ENCODE results near the gene DCUN1D3.
A peak's percentile ranks its signal among the peaks of the same experiment; 100 is the strongest.

Gene DCUN1D3

GRCh38 chr16:20916289-20916688 lies 16.1 kb upstream of the DCUN1D3 start:
- FAIRE-seq = no peak
- DNase-seq (ENCODE audit: insufficient read length) = no peak
- no peak for TF ChIP-seq POLR2AphosphoS5 (IDR thresholded peaks at IDR 0.05; ENCODE audit: low read depth, low read length)
- TF ChIP-seq POLR2A (IDR thresholded peaks at IDR 0.05; ENCODE audit: low read depth, low read length) = no peak
- TF ChIP-seq TAF1 (IDR thresholded peaks at IDR 0.05; ENCODE audit: borderline replicate concordance, low read depth, low read length) = no peak

- TF ChIP-seq TAF1 (IDR thresholded peaks at IDR 0.05; ENCODE audit: borderline replicate concordance, low read depth, low read length) = no peak
- TF ChIP-seq POLR2A (IDR thresholded peaks at IDR 0.05; ENCODE audit: low read depth, low read length) = no peak
- TF ChIP-seq POLR2AphosphoS5 (IDR thresholded peaks at IDR 0.05; ENCODE audit: low read depth, low read length) = no peak
- FAIRE-seq (no peak), DNase-seq (ENCODE audit: insufficient read length) (no peak)
These were observed 11.2 kb upstream of the DCUN1D3 start for GRCh38 chr16:20911361-20911760.

DNA sequence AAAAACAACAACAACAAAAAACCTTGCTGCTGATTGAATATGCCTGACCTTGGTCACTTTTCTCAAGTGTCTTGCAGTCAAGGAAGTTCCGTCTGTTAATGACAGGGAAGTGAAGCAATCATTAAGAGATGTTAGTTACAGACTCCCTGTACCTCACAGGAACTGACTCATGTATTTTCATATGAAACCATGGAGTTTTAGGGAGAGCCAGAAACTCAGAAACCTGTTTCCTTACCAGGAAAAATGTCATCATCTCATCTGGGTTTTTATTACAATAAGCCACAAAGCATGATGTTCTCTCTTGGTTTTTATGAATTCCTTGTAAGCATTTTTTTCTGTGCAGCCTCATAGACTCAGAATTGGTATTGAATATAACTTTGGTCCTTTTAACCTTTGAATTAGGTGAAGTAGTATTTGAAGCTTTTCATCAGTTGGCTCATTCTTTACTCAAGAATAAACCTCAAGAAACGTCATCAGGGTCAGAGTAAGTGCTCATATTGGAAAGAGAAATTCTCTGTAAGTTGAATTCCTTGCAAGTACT lies 10.7 kb upstream of the DCUN1D3 start:
- no peak for DNase-seq (ENCODE audit: insufficient read length)
- TF ChIP-seq POLR2AphosphoS5 (IDR thresholded peaks at IDR 0.05; ENCODE audit: low read depth, low read length) (no peak), TAF1 (IDR thresholded peaks at IDR 0.05; ENCODE audit: borderline replicate concordance, low read depth, low read length) (no peak), POLR2A (IDR thresholded peaks at IDR 0.05; ENCODE audit: low read depth, low read length) (no peak)
- FAIRE-seq = no peak

- no peak for TF ChIP-seq TAF1 (IDR thresholded peaks at IDR 0.05; ENCODE audit: borderline replicate concordance, low read depth, low read length)
- TF ChIP-seq POLR2AphosphoS5 (IDR thresholded peaks at IDR 0.05; ENCODE audit: low read depth, low read length) = no peak
- TF ChIP-seq POLR2A (IDR thresholded peaks at IDR 0.05; ENCODE audit: low read depth, low read length) = no peak
- no peak for DNase-seq (ENCODE audit: insufficient read length)
- FAIRE-seq = no peak
These were observed 6.4 kb upstream of the DCUN1D3 start for GRCh38 chr16:20906341-20907255.

- TF ChIP-seq POLR2AphosphoS5 (IDR thresholded peaks at IDR 0.05; ENCODE audit: low read depth, low read length) (no peak), TAF1 (IDR thresholded peaks at IDR 0.05; ENCODE audit: borderline replicate concordance, low read depth, low read length) (no peak), POLR2A (IDR thresholded peaks at IDR 0.05; ENCODE audit: low read depth, low read length) (no peak)
- no peak for FAIRE-seq
- DNase-seq (ENCODE audit: insufficient read length) = no peak
These were observed 5.4 kb upstream of the DCUN1D3 start for GRCh38 chr16:20905576-20905975.

DNA sequence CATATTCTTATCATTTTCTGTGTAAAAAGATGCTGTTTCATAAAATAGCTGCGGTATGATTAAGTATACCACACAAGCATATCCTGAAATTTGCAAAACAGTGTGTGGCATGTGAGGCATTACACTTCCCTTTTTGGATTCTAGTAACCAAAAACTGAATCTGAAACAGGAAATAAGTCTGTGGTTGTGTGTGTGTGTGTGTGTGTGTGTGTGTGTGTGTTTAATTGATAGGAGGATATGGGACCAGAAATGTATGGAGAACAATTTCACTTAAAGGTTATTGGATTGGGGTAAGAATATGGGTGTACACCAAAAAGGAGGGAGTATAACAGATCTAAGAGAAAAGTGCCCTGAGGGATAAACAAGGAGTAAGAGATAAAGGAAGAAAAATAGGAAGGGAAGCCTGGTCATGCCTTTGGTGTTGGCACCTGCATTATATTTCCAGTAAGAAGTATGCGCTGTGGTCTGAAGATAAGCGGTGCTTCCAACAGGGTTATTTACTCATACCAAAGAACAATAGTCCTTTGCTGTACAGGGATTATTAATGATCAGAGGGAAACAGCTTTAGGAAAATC lies 4.4 kb upstream of the DCUN1D3 start:
- DNase-seq (ENCODE audit: insufficient read length) (no peak), FAIRE-seq (no peak)
- TF ChIP-seq POLR2AphosphoS5 (IDR thresholded peaks at IDR 0.05; ENCODE audit: low read depth, low read length) = no peak

GRCh38 chr16:20903899-20904506 lies 3.8 kb upstream of the DCUN1D3 start:
- FAIRE-seq (no peak), DNase-seq (ENCODE audit: insufficient read length) (no peak)
- TF ChIP-seq POLR2A (IDR thresholded peaks at IDR 0.05; ENCODE audit: low read depth, low read length) (no peak), POLR2AphosphoS5 (IDR thresholded peaks at IDR 0.05; ENCODE audit: low read depth, low read length) (no peak)

GRCh38 chr16:20903116-20903898 lies 3.1 kb upstream of the DCUN1D3 start:
- TF ChIP-seq TAF1 (IDR thresholded peaks at IDR 0.05; ENCODE audit: borderline replicate concordance, low read depth, low read length) = no peak
- TF ChIP-seq POLR2A (IDR thresholded peaks at IDR 0.05; ENCODE audit: low read depth, low read length) = no peak
- no peak for TF ChIP-seq POLR2AphosphoS5 (IDR thresholded peaks at IDR 0.05; ENCODE audit: low read depth, low read length)
- no peak for DNase-seq (ENCODE audit: insufficient read length)
- FAIRE-seq = no peak

DNA sequence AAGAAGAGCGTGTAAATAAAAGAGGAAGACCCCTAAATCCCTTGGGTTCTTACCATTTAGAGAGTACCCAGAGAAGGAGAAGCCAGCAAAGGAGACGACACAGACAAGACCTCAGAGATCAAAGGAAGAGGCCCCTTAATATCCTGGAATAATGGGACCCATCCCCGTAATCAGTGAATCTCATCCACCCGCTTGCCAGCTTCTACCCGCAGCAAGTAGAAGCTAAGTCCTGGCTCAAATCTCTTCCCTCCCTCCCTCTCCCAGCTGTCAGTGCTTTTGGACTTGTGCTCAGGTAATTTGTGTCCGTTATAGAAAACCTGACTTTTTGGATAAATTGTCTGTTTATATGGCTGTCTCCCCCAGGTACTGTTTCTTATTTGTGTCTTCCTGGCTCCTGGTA lies 2.3 kb upstream of the DCUN1D3 start:
- DNase-seq (ENCODE audit: insufficient read length) = no peak
- FAIRE-seq = no peak
- TF ChIP-seq TAF1 (IDR thresholded peaks at IDR 0.05; ENCODE audit: borderline replicate concordance, low read depth, low read length) (no peak), POLR2AphosphoS5 (IDR thresholded peaks at IDR 0.05; ENCODE audit: low read depth, low read length) (no peak), POLR2A (IDR thresholded peaks at IDR 0.05; ENCODE audit: low read depth, low read length) (no peak; the same call in 1 of the 2 replicates)

DNA sequence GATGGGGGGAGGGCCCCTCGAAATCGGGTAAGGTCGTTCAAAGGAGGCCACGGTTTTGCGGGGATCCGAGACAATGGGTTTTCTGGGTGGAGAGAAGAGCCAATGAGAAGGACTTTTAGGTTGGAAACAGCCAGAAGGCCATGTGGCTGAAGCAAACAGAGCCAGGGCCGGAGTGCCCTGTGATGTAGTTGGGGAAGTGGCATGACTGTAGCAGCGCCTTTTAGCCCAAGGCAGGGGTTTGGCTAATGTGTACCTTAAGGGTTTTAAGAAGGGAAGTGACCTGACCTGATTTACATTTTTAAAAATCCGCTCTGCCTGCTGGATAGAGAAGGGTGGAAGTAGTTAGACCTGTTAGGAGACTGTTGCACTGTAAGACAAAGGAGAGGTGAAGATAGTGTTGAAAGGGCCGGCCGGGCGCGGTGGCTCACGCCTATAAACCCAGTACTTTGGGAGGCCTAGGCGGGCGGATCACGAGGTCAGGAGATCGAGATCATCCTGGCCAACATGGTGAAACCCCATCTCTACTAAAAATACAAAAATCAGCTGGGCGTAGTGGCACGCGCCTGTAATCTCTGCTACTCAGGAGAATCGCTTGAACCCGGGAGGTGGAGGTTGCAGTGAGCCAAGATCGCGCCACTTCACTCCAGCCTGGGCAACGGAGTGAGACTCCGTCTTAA lies 1.4 kb upstream of the DCUN1D3 start:
- TF ChIP-seq POLR2A (IDR thresholded peaks at IDR 0.05; ENCODE audit: low read depth, low read length) = no peak; the same call in 1 of the 2 replicates
- no peak for TF ChIP-seq TAF1 (IDR thresholded peaks at IDR 0.05; ENCODE audit: borderline replicate concordance, low read depth, low read length)
- no peak for TF ChIP-seq POLR2AphosphoS5 (IDR thresholded peaks at IDR 0.05; ENCODE audit: low read depth, low read length)
- DNase-seq (ENCODE audit: insufficient read length) (peak; percentile 14), FAIRE-seq (peak; percentile 76)

Data from GM12892 (cell line).